ENCODE data around the gene HSDL2. TPM values are rescaled to one million over a fixed set of nuclear protein-coding genes. Genes with fewer than 3 reads are reported as not detected.

The HSDL2 gene
- total and polyA plus RNA-seq, 10 of the 15 experiments (the other 5 are each of a cell fraction or from before 2014, with no cell fraction given) = 20.9 to 46.1 (median 27.0) TPM

DNA sequence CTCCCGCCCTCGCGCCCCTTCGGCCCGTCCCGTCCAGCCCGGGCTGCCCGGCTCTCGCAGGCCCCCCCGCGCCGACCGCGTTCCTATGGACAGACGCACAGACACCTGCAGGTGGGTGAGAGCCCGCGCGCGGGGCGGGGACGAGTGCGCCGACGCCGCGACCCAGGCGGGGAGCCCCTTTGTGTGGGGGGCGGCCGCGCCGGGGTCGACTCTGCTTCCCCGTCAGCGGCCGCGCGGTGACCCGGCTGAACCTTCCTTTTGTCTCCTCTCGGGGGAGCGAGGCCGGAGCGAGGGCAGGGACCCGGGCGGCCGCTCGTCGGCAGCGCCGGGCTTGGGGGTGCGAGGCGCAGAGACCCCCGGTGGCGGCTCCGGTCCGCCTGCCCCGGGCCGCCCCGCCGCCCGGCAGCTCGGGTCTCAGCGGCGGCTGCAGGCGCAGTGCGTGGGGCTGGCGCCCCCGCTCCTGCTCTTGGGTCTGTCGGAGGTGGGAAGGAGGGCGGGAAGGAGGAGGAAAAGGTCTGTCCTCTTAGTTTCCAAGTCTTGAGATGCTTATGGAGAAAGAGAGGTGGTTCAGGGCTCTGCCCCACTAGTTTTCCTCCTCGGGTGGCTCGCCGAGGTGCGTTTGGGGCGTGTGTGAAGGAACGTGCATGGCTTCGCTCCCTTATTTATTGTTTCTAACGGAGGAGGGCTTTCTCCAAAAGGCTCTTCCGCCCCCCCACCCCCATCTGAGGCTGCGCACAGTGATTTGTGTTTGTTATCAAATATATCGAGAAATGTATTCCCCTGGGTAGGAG is 107.3 kb downstream of the HSDL2 start (continued):
- TF ChIP-seq, protein P1, sequence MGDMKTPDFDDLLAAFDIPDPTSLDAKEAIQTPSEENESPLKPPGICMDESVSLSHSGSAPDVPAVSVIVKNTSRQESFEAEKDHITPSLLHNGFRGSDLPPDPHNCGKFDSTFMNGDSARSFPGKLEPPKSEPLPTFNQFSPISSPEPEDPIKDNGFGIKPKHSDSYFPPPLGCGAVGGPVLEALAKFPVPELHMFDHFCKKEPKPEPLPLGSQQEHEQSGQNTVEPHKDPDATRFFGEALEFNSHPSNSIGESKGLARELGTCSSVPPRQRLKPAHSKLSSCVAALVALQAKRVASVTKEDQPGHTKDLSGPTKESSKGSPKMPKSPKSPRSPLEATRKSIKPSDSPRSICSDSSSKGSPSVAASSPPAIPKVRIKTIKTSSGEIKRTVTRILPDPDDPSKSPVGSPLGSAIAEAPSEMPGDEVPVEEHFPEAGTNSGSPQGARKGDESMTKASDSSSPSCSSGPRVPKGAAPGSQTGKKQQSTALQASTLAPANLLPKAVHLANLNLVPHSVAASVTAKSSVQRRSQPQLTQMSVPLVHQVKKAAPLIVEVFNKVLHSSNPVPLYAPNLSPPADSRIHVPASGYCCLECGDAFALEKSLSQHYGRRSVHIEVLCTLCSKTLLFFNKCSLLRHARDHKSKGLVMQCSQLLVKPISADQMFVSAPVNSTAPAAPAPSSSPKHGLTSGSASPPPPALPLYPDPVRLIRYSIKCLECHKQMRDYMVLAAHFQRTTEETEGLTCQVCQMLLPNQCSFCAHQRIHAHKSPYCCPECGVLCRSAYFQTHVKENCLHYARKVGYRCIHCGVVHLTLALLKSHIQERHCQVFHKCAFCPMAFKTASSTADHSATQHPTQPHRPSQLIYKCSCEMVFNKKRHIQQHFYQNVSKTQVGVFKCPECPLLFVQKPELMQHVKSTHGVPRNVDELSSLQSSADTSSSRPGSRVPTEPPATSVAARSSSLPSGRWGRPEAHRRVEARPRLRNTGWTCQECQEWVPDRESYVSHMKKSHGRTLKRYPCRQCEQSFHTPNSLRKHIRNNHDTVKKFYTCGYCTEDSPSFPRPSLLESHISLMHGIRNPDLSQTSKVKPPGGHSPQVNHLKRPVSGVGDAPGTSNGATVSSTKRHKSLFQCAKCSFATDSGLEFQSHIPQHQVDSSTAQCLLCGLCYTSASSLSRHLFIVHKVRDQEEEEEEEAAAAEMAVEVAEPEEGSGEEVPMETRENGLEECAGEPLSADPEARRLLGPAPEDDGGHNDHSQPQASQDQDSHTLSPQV (IDR thresholded peaks at IDR 0.05) = no peak
- TF ChIP-seq, protein P2, sequence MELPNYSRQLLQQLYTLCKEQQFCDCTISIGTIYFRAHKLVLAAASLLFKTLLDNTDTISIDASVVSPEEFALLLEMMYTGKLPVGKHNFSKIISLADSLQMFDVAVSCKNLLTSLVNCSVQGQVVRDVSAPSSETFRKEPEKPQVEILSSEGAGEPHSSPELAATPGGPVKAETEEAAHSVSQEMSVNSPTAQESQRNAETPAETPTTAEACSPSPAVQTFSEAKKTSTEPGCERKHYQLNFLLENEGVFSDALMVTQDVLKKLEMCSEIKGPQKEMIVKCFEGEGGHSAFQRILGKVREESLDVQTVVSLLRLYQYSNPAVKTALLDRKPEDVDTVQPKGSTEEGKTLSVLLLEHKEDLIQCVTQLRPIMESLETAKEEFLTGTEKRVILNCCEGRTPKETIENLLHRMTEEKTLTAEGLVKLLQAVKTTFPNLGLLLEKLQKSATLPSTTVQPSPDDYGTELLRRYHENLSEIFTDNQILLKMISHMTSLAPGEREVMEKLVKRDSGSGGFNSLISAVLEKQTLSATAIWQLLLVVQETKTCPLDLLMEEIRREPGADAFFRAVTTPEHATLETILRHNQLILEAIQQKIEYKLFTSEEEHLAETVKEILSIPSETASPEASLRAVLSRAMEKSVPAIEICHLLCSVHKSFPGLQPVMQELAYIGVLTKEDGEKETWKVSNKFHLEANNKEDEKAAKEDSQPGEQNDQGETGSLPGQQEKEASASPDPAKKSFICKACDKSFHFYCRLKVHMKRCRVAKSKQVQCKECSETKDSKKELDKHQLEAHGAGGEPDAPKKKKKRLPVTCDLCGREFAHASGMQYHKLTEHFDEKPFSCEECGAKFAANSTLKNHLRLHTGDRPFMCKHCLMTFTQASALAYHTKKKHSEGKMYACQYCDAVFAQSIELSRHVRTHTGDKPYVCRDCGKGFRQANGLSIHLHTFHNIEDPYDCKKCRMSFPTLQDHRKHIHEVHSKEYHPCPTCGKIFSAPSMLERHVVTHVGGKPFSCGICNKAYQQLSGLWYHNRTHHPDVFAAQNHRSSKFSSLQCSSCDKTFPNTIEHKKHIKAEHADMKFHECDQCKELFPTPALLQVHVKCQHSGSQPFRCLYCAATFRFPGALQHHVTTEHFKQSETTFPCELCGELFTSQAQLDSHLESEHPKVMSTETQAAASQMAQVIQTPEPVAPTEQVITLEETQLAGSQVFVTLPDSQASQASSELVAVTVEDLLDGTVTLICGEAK (IDR thresholded peaks at IDR 0.05; ENCODE audit: borderline replicate concordance) = no peak
- no peak for TF ChIP-seq KDM1A (IDR thresholded peaks at IDR 0.05; ENCODE audit: borderline replicate concordance)
- no peak for TF ChIP-seq BRCA1 (IDR thresholded peaks at IDR 0.05; ENCODE audit: low read depth, low read length)
- TF ChIP-seq, protein P3, sequence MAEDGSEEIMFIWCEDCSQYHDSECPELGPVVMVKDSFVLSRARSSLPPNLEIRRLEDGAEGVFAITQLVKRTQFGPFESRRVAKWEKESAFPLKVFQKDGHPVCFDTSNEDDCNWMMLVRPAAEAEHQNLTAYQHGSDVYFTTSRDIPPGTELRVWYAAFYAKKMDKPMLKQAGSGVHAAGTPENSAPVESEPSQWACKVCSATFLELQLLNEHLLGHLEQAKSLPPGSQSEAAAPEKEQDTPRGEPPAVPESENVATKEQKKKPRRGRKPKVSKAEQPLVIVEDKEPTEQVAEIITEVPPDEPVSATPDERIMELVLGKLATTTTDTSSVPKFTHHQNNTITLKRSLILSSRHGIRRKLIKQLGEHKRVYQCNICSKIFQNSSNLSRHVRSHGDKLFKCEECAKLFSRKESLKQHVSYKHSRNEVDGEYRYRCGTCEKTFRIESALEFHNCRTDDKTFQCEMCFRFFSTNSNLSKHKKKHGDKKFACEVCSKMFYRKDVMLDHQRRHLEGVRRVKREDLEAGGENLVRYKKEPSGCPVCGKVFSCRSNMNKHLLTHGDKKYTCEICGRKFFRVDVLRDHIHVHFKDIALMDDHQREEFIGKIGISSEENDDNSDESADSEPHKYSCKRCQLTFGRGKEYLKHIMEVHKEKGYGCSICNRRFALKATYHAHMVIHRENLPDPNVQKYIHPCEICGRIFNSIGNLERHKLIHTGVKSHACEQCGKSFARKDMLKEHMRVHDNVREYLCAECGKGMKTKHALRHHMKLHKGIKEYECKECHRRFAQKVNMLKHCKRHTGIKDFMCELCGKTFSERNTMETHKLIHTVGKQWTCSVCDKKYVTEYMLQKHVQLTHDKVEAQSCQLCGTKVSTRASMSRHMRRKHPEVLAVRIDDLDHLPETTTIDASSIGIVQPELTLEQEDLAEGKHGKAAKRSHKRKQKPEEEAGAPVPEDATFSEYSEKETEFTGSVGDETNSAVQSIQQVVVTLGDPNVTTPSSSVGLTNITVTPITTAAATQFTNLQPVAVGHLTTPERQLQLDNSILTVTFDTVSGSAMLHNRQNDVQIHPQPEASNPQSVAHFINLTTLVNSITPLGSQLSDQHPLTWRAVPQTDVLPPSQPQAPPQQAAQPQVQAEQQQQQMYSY (CRISPR knock-in tag; IDR thresholded peaks at IDR 0.05) = no peak
- TF ChIP-seq POLR2AphosphoS2 (IDR thresholded peaks at IDR 0.05; ENCODE audit: low read depth, low read length) = no peak
- no peak for TF ChIP-seq POLR2AphosphoS5 (IDR thresholded peaks at IDR 0.05; ENCODE audit: low read length)
- TF ChIP-seq MYC (IDR thresholded peaks at IDR 0.05; ENCODE audit: insufficient read depth, insufficient read length, insufficient replicate concordance, low read length, severe bottlenecking) = no peak
- TF ChIP-seq NFIC (IDR thresholded peaks at IDR 0.05; ENCODE audit: low read depth, low read length) = no peak
- TF ChIP-seq ZBTB33 (IDR thresholded peaks at IDR 0.05) = no peak
- TF ChIP-seq TCF3 (IDR thresholded peaks at IDR 0.05; ENCODE audit: borderline replicate concordance, insufficient read depth, low read depth, low read length) = no peak
- no peak for TF ChIP-seq FOS (IDR thresholded peaks at IDR 0.05; ENCODE audit: borderline replicate concordance, extremely low read depth, insufficient read length)
- TF ChIP-seq IKZF1 (conservative IDR thresholded peaks at IDR 0.05) = peak; percentile 89
